ENCODE results near the gene LRP3. TPM values are rescaled to one million over a fixed set of nuclear protein-coding genes. Genes with fewer than 3 reads are reported as not detected.
"Not testable (repeated sequence)": the region's sequence is repeated elsewhere in the genome, so short reads cannot be mapped to it uniquely, and the experiment has no call there.

LRP3 gene
- polyA plus RNA-seq, 1 of the 3 experiments (the other 2 are of a cell fraction), result 8.2 TPM

DNA sequence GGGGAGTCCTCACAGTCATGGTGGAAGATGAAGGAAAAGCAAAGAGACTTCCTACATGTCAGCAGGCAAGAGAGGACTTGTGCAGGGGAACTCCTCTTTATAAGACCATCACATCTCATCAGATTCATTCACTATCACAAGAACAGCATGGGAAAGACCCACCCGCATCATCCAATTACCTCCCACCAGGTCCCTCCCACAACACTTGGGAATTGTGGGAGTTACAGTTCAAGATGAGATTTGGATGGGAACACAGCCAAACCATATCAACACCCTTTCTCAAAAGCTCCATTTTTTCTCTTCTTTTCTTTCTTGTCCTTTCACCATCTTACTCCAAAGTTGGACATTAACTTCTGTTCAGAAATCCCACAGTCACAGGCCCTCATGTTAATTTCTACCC is 4.7 kb upstream of the LRP3 start:
- Histone ChIP-seq H3K79me2 (ENCODE audit: insufficient read depth) (no peaks in the 10 kb centered on the region), H3K9ac (no peak overlapping the region), H4K20me1 (ENCODE audit: insufficient read depth) (no peaks in the 10 kb centered on the region), H3F3A (replicated peaks; ENCODE audit: insufficient read depth) (no peaks in the 10 kb centered on the region), H3K27me3 (ENCODE audit: insufficient read depth) (no peaks in the 10 kb centered on the region), H3K4me1 (ENCODE audit: control insufficient read depth in 1 of 2, insufficient read depth in 2 of 2, low read depth in 1 of 2, low read length in 1 of 2) (peaks cover 0 to 4% of the 10 kb centered on the region in 2 experiments; a peak in 1 of 4 replicates), H3K9me2 (no peaks in the 10 kb centered on the region), H2AFZ (ENCODE audit: low read depth) (no peak overlapping the region), H3K4me3 (ENCODE audit: low read depth in 2 of 2, low read length in 1 of 2) (no peak overlapping the region), H3K27ac (ENCODE audit: low read depth in 2 of 2, low read length in 1 of 2) (no peak overlapping the region), H3K4me2 (no peak overlapping the region), H3K9me3 (no peaks in the 10 kb centered on the region), H3K36me3 (replicated peaks in 1 of 2; ENCODE audit: control insufficient read depth in 1 of 2, insufficient read depth in 2 of 2, low read length in 1 of 2) (no peaks in the 10 kb centered on the region)
- WGBS (ENCODE audit: low lambda C conversion rate), result no CpG with 5 or more reads among the region's 1 CpG
- ChIA-PET POLR2A (no interaction called here), CTCF (interaction anchor here (0.6 to 1.8 kb wide), 3 partner anchors 8 to 64 kb away, joined by 3 to 5 read pairs (median 3); no protein-coding TSS in a partner anchor)
- no peak for TF ChIP-seq TEAD4 (IDR thresholded peaks at IDR 0.05; ENCODE audit: borderline replicate concordance, insufficient read depth)
- no peak for TF ChIP-seq ELF1 (IDR thresholded peaks at IDR 0.05)
- no peak for TF ChIP-seq EP300 (IDR thresholded peaks at IDR 0.05; ENCODE audit: borderline replicate concordance in 1 of 2, low read depth in 1 of 2, low read length in 1 of 2)
- TF ChIP-seq, protein P1, sequence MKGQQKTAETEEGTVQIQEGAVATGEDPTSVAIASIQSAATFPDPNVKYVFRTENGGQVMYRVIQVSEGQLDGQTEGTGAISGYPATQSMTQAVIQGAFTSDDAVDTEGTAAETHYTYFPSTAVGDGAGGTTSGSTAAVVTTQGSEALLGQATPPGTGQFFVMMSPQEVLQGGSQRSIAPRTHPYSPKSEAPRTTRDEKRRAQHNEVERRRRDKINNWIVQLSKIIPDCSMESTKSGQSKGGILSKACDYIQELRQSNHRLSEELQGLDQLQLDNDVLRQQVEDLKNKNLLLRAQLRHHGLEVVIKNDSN (IDR thresholded peaks at IDR 0.05; ENCODE audit: borderline replicate concordance, low read depth), result no peak
- no peak for TF ChIP-seq NFIC (IDR thresholded peaks at IDR 0.05; ENCODE audit: borderline replicate concordance)
- TF ChIP-seq PBX3 (IDR thresholded peaks at IDR 0.05), result no peak
- TF ChIP-seq JUND (IDR thresholded peaks at IDR 0.05), result no peak
- TF ChIP-seq, protein P2, sequence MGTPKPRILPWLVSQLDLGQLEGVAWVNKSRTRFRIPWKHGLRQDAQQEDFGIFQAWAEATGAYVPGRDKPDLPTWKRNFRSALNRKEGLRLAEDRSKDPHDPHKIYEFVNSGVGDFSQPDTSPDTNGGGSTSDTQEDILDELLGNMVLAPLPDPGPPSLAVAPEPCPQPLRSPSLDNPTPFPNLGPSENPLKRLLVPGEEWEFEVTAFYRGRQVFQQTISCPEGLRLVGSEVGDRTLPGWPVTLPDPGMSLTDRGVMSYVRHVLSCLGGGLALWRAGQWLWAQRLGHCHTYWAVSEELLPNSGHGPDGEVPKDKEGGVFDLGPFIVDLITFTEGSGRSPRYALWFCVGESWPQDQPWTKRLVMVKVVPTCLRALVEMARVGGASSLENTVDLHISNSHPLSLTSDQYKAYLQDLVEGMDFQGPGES (IDR thresholded peaks at IDR 0.05; ENCODE audit: low read depth, low read length), result no peak
- no peak for TF ChIP-seq POLR2AphosphoS5 (IDR thresholded peaks at IDR 0.05; ENCODE audit: low read depth, low read length)
- no peak for TF ChIP-seq GABPA (IDR thresholded peaks at IDR 0.05; ENCODE audit: low read depth)
- no peak for TF ChIP-seq FOXJ3 (CRISPR knock-in tag; IDR thresholded peaks at IDR 0.05)
- no peak for DNase-seq

GRCh38 chr19:33191092-33191491 is 3.0 kb upstream of the LRP3 start:
- not testable (repeated sequence) for H3K27ac ChIP-seq (ENCODE audit: low read depth in 2 of 2, low read length in 1 of 2); DNase-seq; H3F3A ChIP-seq (replicated peaks; ENCODE audit: insufficient read depth); H3K79me2 ChIP-seq (ENCODE audit: insufficient read depth); H3K9ac ChIP-seq; H3K36me3 ChIP-seq (replicated peaks in 1 of 2; ENCODE audit: control insufficient read depth in 1 of 2, insufficient read depth in 2 of 2, low read length in 1 of 2); H3K4me3 ChIP-seq (ENCODE audit: low read depth in 2 of 2, low read length in 1 of 2); H3K9me3 ChIP-seq; H3K27me3 ChIP-seq (ENCODE audit: insufficient read depth); H4K20me1 ChIP-seq (ENCODE audit: insufficient read depth); H3K4me2 ChIP-seq; H2AFZ ChIP-seq (ENCODE audit: low read depth); H3K9me2 ChIP-seq
- CTCF ChIA-PET, result interaction anchor here (0.6 to 2.2 kb wide), 3 partner anchors 21 to 215 kb away, joined by 3 to 9 read pairs (median 3); no protein-coding TSS in a partner anchor
- POLR2A ChIA-PET, result interaction anchor here (0.6 kb wide), 1 partner anchor 14 kb away, joined by 4 read pairs; no protein-coding TSS in a partner anchor
- 49% methylated on average over 4 of the region's 4 CpGs for WGBS (ENCODE audit: low lambda C conversion rate)
- peaks cover 0 to 13% of the 10 kb centered on the region in 2 experiments; a peak in 1 of 4 replicates for H3K4me1 ChIP-seq (ENCODE audit: control insufficient read depth in 1 of 2, insufficient read depth in 2 of 2, low read depth in 1 of 2, low read length in 1 of 2)

Data from SK-N-SH (cell line).